Occipital lobe (tissue), 2 donors: ENCODE results near the gene NOXO1. TPM values are rescaled to one million over a fixed set of nuclear protein-coding genes. Genes with fewer than 3 reads are reported as not detected.
"Not testable (repeated sequence)": the region's sequence is repeated elsewhere in the genome, so short reads cannot be mapped to it uniquely, and the experiment has no call there.

ENCODE experiments used
- DNase-seq: peaks from one replicate; lab custom pipeline; 2025; lab: John Stamatoyannopoulos, UW
- total RNA-seq: library from RNA; depleted of rRNA; stranded (reverse); fragments of >200 nt; gene quantifications from one replicate; pipeline ENCODE4 v1.2.3, GENCODE V29; 2014

The NOXO1 gene
- total RNA-seq, 1 donor from 2014 or later: 0.78 TPM

- DNase-seq: not testable (repeated sequence)
Measured at GRCh38 chr16:2011726-2012125, 30.5 kb upstream of the NOXO1 start.

GRCh38 chr16:2009791-2010510, 28.7 kb upstream of the NOXO1 start, which contains the start of gene ZNF598:
Gene ZNF598, minus strand, starts transcription at chr16:2009821.
- peak; percentile 71 for DNase-seq

GRCh38 chr16:2009164-2009711, 28.0 kb upstream of the NOXO1 start:
- no peak for DNase-seq

- DNase-seq: no peak
Measured at GRCh38 chr16:2008631-2009163, 27.4 kb upstream of the NOXO1 start.

GRCh38 chr16:2008009-2008526, 26.8 kb upstream of the NOXO1 start:
- no peak for DNase-seq

GRCh38 chr16:2007081-2007836, 26.0 kb upstream of the NOXO1 start:
- no peak for DNase-seq

GRCh38 chr16:2006317-2006716, 25.0 kb upstream of the NOXO1 start:
- DNase-seq: no peak

GRCh38 chr16:2005646-2006045, 24.4 kb upstream of the NOXO1 start:
- no peak for DNase-seq

GRCh38 chr16:2004795-2005517, 23.7 kb upstream of the NOXO1 start:
- no peak for DNase-seq

GRCh38 chr16:2003827-2004641, 22.8 kb upstream of the NOXO1 start:
- DNase-seq: peak; percentile 49

- no peak for DNase-seq
Measured at GRCh38 chr16:2003231-2003826, 22.1 kb upstream of the NOXO1 start.

- DNase-seq: no peak
Measured at GRCh38 chr16:2002406-2003230, 21.3 kb upstream of the NOXO1 start.

GRCh38 chr16:2001456-2002355, 20.4 kb upstream of the NOXO1 start:
- DNase-seq: no peak

- no peak for DNase-seq
Measured at GRCh38 chr16:2001035-2001434, 19.8 kb upstream of the NOXO1 start.

- no peak for DNase-seq
Measured at GRCh38 chr16:1999866-2000514, 18.7 kb upstream of the NOXO1 start.

- DNase-seq: no peak
Measured at GRCh38 chr16:1998852-1999801, 17.9 kb upstream of the NOXO1 start.
